Effector memory CD4-positive, alpha-beta T cell (primary cell): Measurements from ENCODE around the gene CACNB4.
"Not testable (repeated sequence)": the region's sequence is repeated elsewhere in the genome, so short reads cannot be mapped to it uniquely, and the experiment has no call there.

Source experiments
- DNase-seq, 3 donors: peaks; one replicate each; pipeline ENCODE4 v3.0.0-alpha.2; 2020
- H3K27ac ChIP-seq: 2 replicates; pipeline ENCODE4 v1.7.0; 2013; ENCODE audit warnings: mild to moderate bottlenecking, low read length, moderate library complexity; ENCODE audit not compliant: insufficient read depth, poor library complexity, severe bottlenecking
- H3K27me3 ChIP-seq: replicated peaks from 2 replicates; pipeline ENCODE4 v1.7.0; 2013; ENCODE audit warnings: mild to moderate bottlenecking, low read length; ENCODE audit not compliant: insufficient read depth, control insufficient read depth, poor library complexity, severe bottlenecking
- H3K36me3 ChIP-seq: 2 replicates; pipeline ENCODE4 v1.7.0; 2013; ENCODE audit warnings: mild to moderate bottlenecking, low read length, moderate library complexity; ENCODE audit not compliant: control insufficient read depth, insufficient read depth
- H3K4me1 ChIP-seq: 2 replicates; pipeline ENCODE4 v1.7.0; 2013; ENCODE audit warnings: low read length, mild to moderate bottlenecking; ENCODE audit not compliant: control insufficient read depth, insufficient read depth, poor library complexity, severe bottlenecking
- H3K4me3 ChIP-seq: 2 replicates; pipeline ENCODE4 v1.7.0; 2013; ENCODE audit warnings: low read length, low read depth, mild to moderate bottlenecking; ENCODE audit not compliant: insufficient read depth, poor library complexity, severe bottlenecking
- H3K9me3 ChIP-seq: 2 replicates; pipeline ENCODE4 v1.7.0; 2013; ENCODE audit warnings: mild to moderate bottlenecking, low read length, moderate library complexity; ENCODE audit not compliant: control insufficient read depth

Gene CACNB4

GRCh38 chr2:151947813-151948165 lies 151.1 kb downstream of the CACNB4 start:
- Histone ChIP-seq H3K4me3 (no peak overlapping the region), H3K9me3 (no peaks in the 10 kb centered on the region), H3K4me1 (no peaks in the 10 kb centered on the region), H3K36me3 (no peaks in the 10 kb centered on the region), H3K27ac (no peak overlapping the region), H3K27me3 (peaks cover 4% of the 10 kb centered on the region)
- DNase-seq: no peak

- Histone ChIP-seq H3K4me1 (no peaks in the 10 kb centered on the region), H3K4me3 (no peak overlapping the region), H3K9me3 (no peaks in the 10 kb centered on the region), H3K36me3 (no peaks in the 10 kb centered on the region), H3K27me3 (peaks cover 4% of the 10 kb centered on the region), H3K27ac (no peak overlapping the region)
- DNase-seq: no peak
Measured at GRCh38 chr2:151946899-151947812, 151.7 kb downstream of the CACNB4 start.

GRCh38 chr2:151946250-151946884 lies 152.5 kb downstream of the CACNB4 start:
- Histone ChIP-seq H3K36me3 (no peaks in the 10 kb centered on the region), H3K4me1 (no peaks in the 10 kb centered on the region), H3K4me3 (no peak overlapping the region), H3K9me3 (no peaks in the 10 kb centered on the region), H3K27me3 (peaks cover 4% of the 10 kb centered on the region), H3K27ac (no peak overlapping the region)
- no peak for DNase-seq

- Histone ChIP-seq H3K4me1 (no peaks in the 10 kb centered on the region), H3K27ac (no peak overlapping the region), H3K27me3 (peaks cover 4% of the 10 kb centered on the region), H3K36me3 (no peaks in the 10 kb centered on the region), H3K9me3 (no peaks in the 10 kb centered on the region), H3K4me3 (no peak overlapping the region)
- no peak for DNase-seq
Measured at GRCh38 chr2:151945602-151946001, 153.2 kb downstream of the CACNB4 start.

GRCh38 chr2:151945186-151945585 lies 153.7 kb downstream of the CACNB4 start:
- H3K27ac ChIP-seq: no peak overlapping the region

GRCh38 chr2:151943461-151943860 lies 155.4 kb downstream of the CACNB4 start:
- Histone ChIP-seq H3K36me3 (no peaks in the 10 kb centered on the region), H3K27me3 (peaks cover 4% of the 10 kb centered on the region), H3K27ac (no peak overlapping the region), H3K4me1 (no peaks in the 10 kb centered on the region), H3K9me3 (no peaks in the 10 kb centered on the region), H3K4me3 (no peak overlapping the region)
- DNase-seq: no peak

More at GRCh38 chr2:151945186-151945585, 153.7 kb downstream of the CACNB4 start:
- peaks cover 4% of the 10 kb centered on the region for H3K27me3 ChIP-seq
- H3K36me3 ChIP-seq: no peaks in the 10 kb centered on the region
- H3K9me3 ChIP-seq: no peaks in the 10 kb centered on the region
- H3K4me3 ChIP-seq: no peak overlapping the region
- DNase-seq: no peak
- no peaks in the 10 kb centered on the region for H3K4me1 ChIP-seq

GRCh38 chr2:151942540-151943205 lies 156.2 kb downstream of the CACNB4 start:
- H3K4me3 ChIP-seq, H3K9me3 ChIP-seq, H3K4me1 ChIP-seq, H3K27me3 ChIP-seq, H3K36me3 ChIP-seq, DNase-seq, H3K27ac ChIP-seq: not testable (repeated sequence)

GRCh38 chr2:151937966-151938365 lies 160.9 kb downstream of the CACNB4 start:
- H3K36me3 ChIP-seq: no peaks in the 10 kb centered on the region

GRCh38 chr2:151936626-151937025 lies 162.2 kb downstream of the CACNB4 start:
- no peak for DNase-seq
- Histone ChIP-seq H3K27ac (no peak overlapping the region), H3K4me3 (no peak overlapping the region), H3K27me3 (no peaks in the 10 kb centered on the region), H3K9me3 (no peaks in the 10 kb centered on the region), H3K36me3 (no peaks in the 10 kb centered on the region), H3K4me1 (no peaks in the 10 kb centered on the region)

More at GRCh38 chr2:151937966-151938365, 160.9 kb downstream of the CACNB4 start:
- Histone ChIP-seq H3K4me1 (no peaks in the 10 kb centered on the region), H3K9me3 (no peaks in the 10 kb centered on the region), H3K4me3 (no peak overlapping the region), H3K27me3 (no peaks in the 10 kb centered on the region), H3K27ac (no peak overlapping the region)
- no peak for DNase-seq
